Measurements from ENCODE around the gene SBK2. TPM values are rescaled to one million over a fixed set of nuclear protein-coding genes. Genes with fewer than 3 reads are reported as not detected.

SBK2 gene
- total and polyA plus RNA-seq, 9 of the 15 experiments (the other 6 are each of a cell fraction or from before 2014, with no cell fraction given): not detected

- TF ChIP-seq, protein P1, sequence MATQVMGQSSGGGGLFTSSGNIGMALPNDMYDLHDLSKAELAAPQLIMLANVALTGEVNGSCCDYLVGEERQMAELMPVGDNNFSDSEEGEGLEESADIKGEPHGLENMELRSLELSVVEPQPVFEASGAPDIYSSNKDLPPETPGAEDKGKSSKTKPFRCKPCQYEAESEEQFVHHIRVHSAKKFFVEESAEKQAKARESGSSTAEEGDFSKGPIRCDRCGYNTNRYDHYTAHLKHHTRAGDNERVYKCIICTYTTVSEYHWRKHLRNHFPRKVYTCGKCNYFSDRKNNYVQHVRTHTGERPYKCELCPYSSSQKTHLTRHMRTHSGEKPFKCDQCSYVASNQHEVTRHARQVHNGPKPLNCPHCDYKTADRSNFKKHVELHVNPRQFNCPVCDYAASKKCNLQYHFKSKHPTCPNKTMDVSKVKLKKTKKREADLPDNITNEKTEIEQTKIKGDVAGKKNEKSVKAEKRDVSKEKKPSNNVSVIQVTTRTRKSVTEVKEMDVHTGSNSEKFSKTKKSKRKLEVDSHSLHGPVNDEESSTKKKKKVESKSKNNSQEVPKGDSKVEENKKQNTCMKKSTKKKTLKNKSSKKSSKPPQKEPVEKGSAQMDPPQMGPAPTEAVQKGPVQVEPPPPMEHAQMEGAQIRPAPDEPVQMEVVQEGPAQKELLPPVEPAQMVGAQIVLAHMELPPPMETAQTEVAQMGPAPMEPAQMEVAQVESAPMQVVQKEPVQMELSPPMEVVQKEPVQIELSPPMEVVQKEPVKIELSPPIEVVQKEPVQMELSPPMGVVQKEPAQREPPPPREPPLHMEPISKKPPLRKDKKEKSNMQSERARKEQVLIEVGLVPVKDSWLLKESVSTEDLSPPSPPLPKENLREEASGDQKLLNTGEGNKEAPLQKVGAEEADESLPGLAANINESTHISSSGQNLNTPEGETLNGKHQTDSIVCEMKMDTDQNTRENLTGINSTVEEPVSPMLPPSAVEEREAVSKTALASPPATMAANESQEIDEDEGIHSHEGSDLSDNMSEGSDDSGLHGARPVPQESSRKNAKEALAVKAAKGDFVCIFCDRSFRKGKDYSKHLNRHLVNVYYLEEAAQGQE (IDR thresholded peaks at IDR 0.05; ENCODE audit: borderline replicate concordance): no peak
- TF ChIP-seq, protein P1 (CRISPR knock-in tag; IDR thresholded peaks at IDR 0.05; ENCODE audit: low read depth): no peak
- TF ChIP-seq XRCC4 (IDR thresholded peaks at IDR 0.05; ENCODE audit: extremely low read depth, insufficient read depth, insufficient read length): no peak
- TF ChIP-seq FOXA3 (CRISPR knock-in tag; conservative IDR thresholded peaks at IDR 0.05 in 1 of 2, IDR thresholded peaks at IDR 0.05 in 1 of 2): no peak
- TF ChIP-seq JUND (IDR thresholded peaks at IDR 0.05; ENCODE audit: borderline replicate concordance, low read depth, low read length): no peak
- no peak; the same call in 2 of the 3 replicates for TF ChIP-seq JUND (tag; IDR thresholded peaks at IDR 0.05; ENCODE audit: borderline replicate concordance, low read depth, low read length)
- TF ChIP-seq GABPB2 (CRISPR knock-in tag; conservative IDR thresholded peaks at IDR 0.05): no peak
- TF ChIP-seq SLC30A9 (CRISPR knock-in tag; IDR thresholded peaks at IDR 0.05): no peak
- 0 out of 2 replicates have a peak, but pooled peaks have one; percentile 55 for TF ChIP-seq TARDBP (IDR thresholded peaks at IDR 0.05)
- no peak for TF ChIP-seq NCOA6 (IDR thresholded peaks at IDR 0.05)
- TF ChIP-seq ZNF431 (CRISPR knock-in tag; IDR thresholded peaks at IDR 0.05): no peak
- no peak for TF ChIP-seq ADNP (tag; IDR thresholded peaks at IDR 0.05)
- no peak for TF ChIP-seq ELF4 (CRISPR knock-in tag; IDR thresholded peaks at IDR 0.05)
- TF ChIP-seq, protein P2, sequence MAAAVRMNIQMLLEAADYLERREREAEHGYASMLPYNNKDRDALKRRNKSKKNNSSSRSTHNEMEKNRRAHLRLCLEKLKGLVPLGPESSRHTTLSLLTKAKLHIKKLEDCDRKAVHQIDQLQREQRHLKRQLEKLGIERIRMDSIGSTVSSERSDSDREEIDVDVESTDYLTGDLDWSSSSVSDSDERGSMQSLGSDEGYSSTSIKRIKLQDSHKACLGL (CRISPR knock-in tag; IDR thresholded peaks at IDR 0.05; ENCODE audit: borderline replicate concordance, poor library complexity, severe bottlenecking): no peak
- no peak for TF ChIP-seq PHTF2 (CRISPR knock-in tag; IDR thresholded peaks at IDR 0.05)
- no peak for TF ChIP-seq SMARCB1 (IDR thresholded peaks at IDR 0.05; ENCODE audit: insufficient read length, low read depth)
- TF ChIP-seq ZFP1 (CRISPR knock-in tag; IDR thresholded peaks at IDR 0.05): no peak
- no peak for TF ChIP-seq EP300 (IDR thresholded peaks at IDR 0.05; ENCODE audit: low read length)
- no peak for TF ChIP-seq NCOA2 (IDR thresholded peaks at IDR 0.05; ENCODE audit: partially characterized antibody in 2 of 2)
- TF ChIP-seq, protein P3, sequence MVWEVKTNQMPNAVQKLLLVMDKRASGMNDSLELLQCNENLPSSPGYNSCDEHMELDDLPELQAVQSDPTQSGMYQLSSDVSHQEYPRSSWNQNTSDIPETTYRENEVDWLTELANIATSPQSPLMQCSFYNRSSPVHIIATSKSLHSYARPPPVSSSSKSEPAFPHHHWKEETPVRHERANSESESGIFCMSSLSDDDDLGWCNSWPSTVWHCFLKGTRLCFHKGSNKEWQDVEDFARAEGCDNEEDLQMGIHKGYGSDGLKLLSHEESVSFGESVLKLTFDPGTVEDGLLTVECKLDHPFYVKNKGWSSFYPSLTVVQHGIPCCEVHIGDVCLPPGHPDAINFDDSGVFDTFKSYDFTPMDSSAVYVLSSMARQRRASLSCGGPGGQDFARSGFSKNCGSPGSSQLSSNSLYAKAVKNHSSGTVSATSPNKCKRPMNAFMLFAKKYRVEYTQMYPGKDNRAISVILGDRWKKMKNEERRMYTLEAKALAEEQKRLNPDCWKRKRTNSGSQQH (CRISPR knock-in tag; IDR thresholded peaks at IDR 0.05): no peak
- TF ChIP-seq ZNF347 (CRISPR knock-in tag; IDR thresholded peaks at IDR 0.05; ENCODE audit: low read depth): no peak
Observed at GRCh38 chr19:55494172-55494761, 42.7 kb downstream of the SBK2 start (continued).
